Keratinocyte (primary cell): ENCODE data around the gene KCTD1.

Experiments used
- CTCF ChIP-seq, 3 experiments: IDR thresholded peaks in 1 of 3; conservative IDR thresholded peaks in 1 of 3; optimal IDR thresholded peaks in 1 of 3; 2 replicates in 2 of 3; 3 replicates in 1 of 3; pipeline versions ENCODE3 to v1.5.1; 2011; ENCODE audit warnings: low read length in 3 of 3, mild to moderate bottlenecking in 3 of 3, moderate library complexity in 2 of 3, control low read depth in 1 of 3, inconsistent platforms in 1 of 3; ENCODE audit not compliant: insufficient read depth in 2 of 3; ENCODE audit errors: extremely low read depth in 1 of 3
- EZH2 ChIP-seq: IDR thresholded peaks from one replicate; pipeline ENCODE4 v1.6.1; 2012; ENCODE audit warnings: inconsistent platforms, mild to moderate bottlenecking, low read length, moderate library complexity

DNA sequence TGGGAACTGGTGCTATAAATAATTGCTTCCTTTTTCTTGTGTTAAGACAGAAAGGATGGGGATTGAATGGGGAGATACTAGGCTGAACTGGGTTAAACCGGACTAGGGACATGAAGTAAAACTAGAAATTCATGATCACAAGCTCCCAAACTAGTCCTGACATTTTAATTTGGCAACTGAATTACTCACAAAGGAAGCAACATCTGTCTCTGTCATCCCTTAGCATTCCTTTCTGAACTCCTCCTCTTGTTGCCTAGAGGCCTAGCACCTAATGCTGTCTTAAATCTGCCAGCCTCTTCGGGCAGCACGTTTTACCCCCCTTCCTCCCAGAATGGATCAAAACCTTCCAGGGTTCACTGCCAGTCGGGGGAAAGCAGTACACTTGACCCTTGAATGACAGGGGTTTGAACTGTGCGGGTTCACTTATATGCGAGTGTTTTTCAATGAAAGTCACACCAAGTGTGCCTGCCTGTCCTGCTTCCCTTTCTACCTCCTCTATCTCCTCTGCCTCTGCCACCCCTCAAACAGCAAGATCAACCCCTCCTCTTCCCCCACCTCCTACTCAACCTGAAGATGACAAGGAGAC lies 8.2 kb downstream of the KCTD1 start:
- no peak for TF ChIP-seq EZH2
- no peak for TF ChIP-seq CTCF (optimal IDR thresholded peaks at IDR 0.05 in 1 of 3, IDR thresholded peaks at IDR 0.05 in 1 of 3, conservative IDR thresholded peaks at IDR 0.05 in 1 of 3; ENCODE audit: extremely low read depth in 1 of 3, insufficient read depth in 2 of 3, low read length in 3 of 3)
